HepG2 (cell line): ENCODE data around the gene ITLN1. TPM values are rescaled to one million over a fixed set of nuclear protein-coding genes. Genes with fewer than 3 reads are reported as not detected.

Source experiments
- ATAC-seq: fragments of 200-7000 bp; cut with Tn5 transposase; 3 replicates; pipeline ENCODE4 v1.9.1; 2020; ENCODE audit warnings: mild to moderate bottlenecking, moderate library complexity
- BruUV-seq: library from RNA; stranded (reverse); fragments of 400-500 nt; replicated peaks from 2 replicates; lab custom pipeline; 2021; lab: Mats Ljungman, UMichigan
- CTCF ChIA-PET: fragments of 300-600 bp; formaldehyde crosslinking; extraction: SDS; loops from one replicate; lab custom pipeline; 2021; ENCODE audit warnings: low total read pairs, inconsistent platforms, low intra/inter-chr PET ratio; lab: Yijun Ruan, JAX
- POLR2A ChIA-PET: fragments of 350-600 bp; sonication (Branson Sonifier 250); formaldehyde crosslinking; loops from one replicate; lab custom pipeline; 2020; ENCODE audit warnings: antibody characterized with exemption, inconsistent platforms; lab: Yijun Ruan, JAX
- DNase-seq: peaks from one replicate; pipeline ENCODE4 v3.0.0-alpha.2; 2015; ENCODE audit warnings: low spot score
- FAIRE-seq: peaks from 3 replicates; lab custom pipeline; 2011; peaks lifted over from hg19 to GRCh38; lab: Jason Lieb, UNC
- H2AFZ ChIP-seq: one replicate; pipeline ENCODE4 v1.6.1; 2011; ENCODE audit warnings: low read length, inconsistent platforms
- H3K27ac ChIP-seq: fragments of 300-600 bp; 3 replicates; pipeline ENCODE4 v1.8.0; 2011; ENCODE audit warnings: mixed run types, mild to moderate bottlenecking, mixed read lengths, low read length, inconsistent platforms; ENCODE audit not compliant: insufficient read depth; ENCODE audit errors: extremely low read length
- H3K27me3 ChIP-seq, 2 experiments: fragments of 200-600 bp in 1 of 2; 2 replicates in 1 of 2; 3 replicates in 1 of 2; pipeline versions ENCODE4 v1.6.0 to v1.8.0; 2011; ENCODE audit warnings: low read length in 2 of 2, mild to moderate bottlenecking in 2 of 2, moderate library complexity in 2 of 2, inconsistent platforms in 1 of 2; ENCODE audit not compliant: insufficient read depth in 2 of 2, control insufficient read depth in 1 of 2
- H3K36me3 ChIP-seq, 2 experiments: fragments of 200-600 bp in 1 of 2; replicated peaks in 1 of 2; 2 replicates in 1 of 2; 3 replicates in 1 of 2; pipeline versions ENCODE4 v1.5.1 to v1.8.0; 2011; ENCODE audit warnings: low read length in 2 of 2, inconsistent platforms in 1 of 2; ENCODE audit not compliant: insufficient read depth in 2 of 2, control insufficient read depth in 1 of 2
- H3K4me1 ChIP-seq: 2 replicates; pipeline ENCODE4 v1.5.1; 2012; ENCODE audit warnings: low read length, inconsistent platforms; ENCODE audit not compliant: insufficient read depth
- H3K4me2 ChIP-seq: 2 replicates; pipeline ENCODE4 v1.6.0; 2011; ENCODE audit warnings: low read depth, low read length, inconsistent platforms
- H3K4me3 ChIP-seq, 3 experiments: fragments of 200-600 bp in 1 of 3; sonication (generic), shearing (Covaris generic) in 1 of 3; replicated peaks in 1 of 3; 2 replicates each; pipeline ENCODE4 v1.5.1; 2011 to 2016; ENCODE audit warnings: low read length in 3 of 3, inconsistent platforms in 2 of 3, low read depth in 2 of 3, mild to moderate bottlenecking in 2 of 3, control low read depth in 1 of 3, mixed read lengths in 1 of 3; ENCODE audit not compliant: insufficient read depth in 1 of 3
- H3K79me2 ChIP-seq: one replicate; pipeline ENCODE4 v1.6.1; 2011; ENCODE audit warnings: low read length, inconsistent platforms; ENCODE audit not compliant: insufficient read depth
- H3K9ac ChIP-seq: 2 replicates; pipeline ENCODE4 v1.6.0; 2011; ENCODE audit warnings: mild to moderate bottlenecking, low read depth, low read length, inconsistent platforms; ENCODE audit not compliant: insufficient read depth
- H3K9me3 ChIP-seq: 2 replicates; pipeline ENCODE4 v1.5.1; 2012; ENCODE audit warnings: mild to moderate bottlenecking, low read length
- H4K20me1 ChIP-seq: 2 replicates; pipeline ENCODE4 v1.6.0; 2011; ENCODE audit warnings: inconsistent platforms, mild to moderate bottlenecking, low read length, moderate library complexity; ENCODE audit not compliant: insufficient read depth
- AHDC1 ChIP-seq: sonication (generic); formaldehyde crosslinking; IDR thresholded peaks from 2 replicates; pipeline ENCODE4 v1.5.1; 2020; ENCODE audit warnings: mild to moderate bottlenecking, missing genetic modification reagents, borderline replicate concordance
- ARID4A ChIP-seq: sonication (generic); formaldehyde crosslinking; IDR thresholded peaks from 2 replicates; pipeline ENCODE4 v1.5.0; 2020; ENCODE audit warnings: mild to moderate bottlenecking, missing genetic modification reagents, borderline replicate concordance
- GABPB1 ChIP-seq: IDR thresholded peaks from 2 replicates; pipeline ENCODE4 v1.6.1; 2016; ENCODE audit warnings: mild to moderate bottlenecking, missing genetic modification reagents, moderate library complexity, missing compliant biosample characterization
- HDAC1 ChIP-seq: sonication (generic); formaldehyde crosslinking; IDR thresholded peaks from 2 replicates; pipeline ENCODE4 v1.5.1; 2020; ENCODE audit warnings: mild to moderate bottlenecking, missing genetic modification reagents
- KDM6A ChIP-seq: IDR thresholded peaks from 2 replicates; pipeline ENCODE4 v1.6.1; 2016; ENCODE audit warnings: low read depth
- MAFK ChIP-seq, 2 experiments: IDR thresholded peaks in 1 of 2; conservative IDR thresholded peaks in 1 of 2; 2 replicates each; pipeline ENCODE4 v1.6.1; 2011; ENCODE audit warnings: improper control_type of control experiment in 2 of 2, low read length in 2 of 2
- SIN3B ChIP-seq: fragments of 150-350 bp; IDR thresholded peaks from 2 replicates; pipeline ENCODE4 v1.6.1; 2014; ENCODE audit warnings: low read length
- SKI ChIP-seq: fragments of 450-650 bp; IDR thresholded peaks from one replicate; pipeline ENCODE4 v1.6.1; 2018; ENCODE audit warnings: mild to moderate bottlenecking; ENCODE audit not compliant: partially characterized antibody
- TARDBP ChIP-seq: sonication (generic); formaldehyde crosslinking; IDR thresholded peaks from 2 replicates; pipeline ENCODE4 v1.8.0; 2022; ENCODE audit warnings: mild to moderate bottlenecking, missing genetic modification reagents
- ZNF333 ChIP-seq: sonication (generic); formaldehyde crosslinking; IDR thresholded peaks from 2 replicates; pipeline ENCODE4 v1.4.0; 2020; ENCODE audit warnings: mild to moderate bottlenecking, missing genetic modification reagents, borderline replicate concordance
- ZNF574 ChIP-seq: sonication (generic); formaldehyde crosslinking; IDR thresholded peaks from 2 replicates; pipeline ENCODE4 v1.4.0; 2020; ENCODE audit warnings: missing genetic modification reagents
- WGBS: methylation state at CpG from one replicate; pipeline ENCODE4 v1.1.6; 2017; ENCODE audit warnings: low lambda C conversion rate; 5-methylcytosine and 5-hydroxymethylcytosine counted together
- in situ Hi-C: cut with HindIII; loops from 2 replicates; pipeline ENCODE4 v1.10.0; 2017; ENCODE audit warnings: low pct_unique_long_range_greater_than_20kb; ENCODE audit not compliant: extremely low pct_ligation_motif_present
- intact Hi-C: fragments of 100-400 bp; cut with micrococcal nuclease; formaldehyde crosslinking; loops from one replicate; pipeline ENCODE4 v1.10.0; 2022; ENCODE audit not compliant: unreplicated experiment
- polyA plus RNA-seq, 8 experiments: library from polyadenylated mRNA; depleted of rRNA in 3 of 8; stranded (reverse) in 7 of 8; unstranded in 1 of 8; fragments of >200 nt; fragmentation: Illumina TruSeq in 4 of 8; extraction: Trizol in 4 of 8; gene quantifications; 2 replicates each; pipeline versions ENCODE4 v1.2.1 to v1.2.3, GENCODE V29; 2011 to 2016; ENCODE audit warnings: low read depth in 4 of 8, missing spikeins in 1 of 8, mixed read lengths in 1 of 8; ENCODE audit not compliant: insufficient read depth in 1 of 8
- total RNA-seq, 5 experiments: library from RNA; depleted of rRNA; stranded (reverse); fragments of >200 nt; fragmentation: Illumina TruSeq; extraction: Trizol; gene quantifications; 2 replicates each; pipeline ENCODE4 v1.2.3, GENCODE V29; 2016; ENCODE audit warnings: low read depth in 1 of 5

ITLN1 gene
- total and polyA plus RNA-seq, 2 of the 13 experiments (the other 11 are each of a cell fraction or from before 2014, with no cell fraction given): not detected

- BruUV-seq: no TSS peak
- POLR2A ChIA-PET: no interaction called here
- no peak for DNase-seq
Measured at GRCh38 chr1:160836981-160837557, 47.9 kb downstream of the ITLN1 start.

More at GRCh38 chr1:160836981-160837557, 47.9 kb downstream of the ITLN1 start:
- Histone ChIP-seq H3K79me2 (no peaks in the 10 kb centered on the region), H3K27ac (no peak overlapping the region), H2AFZ (no peak overlapping the region), H3K4me1 (no peaks in the 10 kb centered on the region), H3K27me3 (no peaks in the 10 kb centered on the region; a peak in 1 of 5 replicates), H3K9me3 (no peaks in the 10 kb centered on the region), H3K4me2 (no peak overlapping the region), H3K36me3 (no peaks in the 10 kb centered on the region), H4K20me1 (no peaks in the 10 kb centered on the region), H3K4me3 (no peak overlapping the region), H3K9ac (no peak overlapping the region)
- 11% methylated on average over 4 of the region's 4 CpGs for WGBS
- CTCF ChIA-PET: no interaction called here
- in situ Hi-C loops: loop anchor here (5.0 to 10.0 kb wide), 2 partner anchors 48 to 115 kb away; partner anchors contain the start of genes ITLN1 and ITLN2
- intact Hi-C loops: no loop called here
- no peak for TF ChIP-seq ZNF333
- TF ChIP-seq GABPB1 (CRISPR knock-in tag): no peak
- TF ChIP-seq ARID4A: no peak
- TF ChIP-seq SIN3B: no peak
- no peak for TF ChIP-seq AHDC1 (CRISPR knock-in tag)
- TF ChIP-seq ZNF574 (CRISPR knock-in tag): no peak
- TF ChIP-seq HDAC1 (CRISPR knock-in tag): no peak
- no peak for TF ChIP-seq MAFK (conservative IDR thresholded peaks at IDR 0.05 in 1 of 2, IDR thresholded peaks at IDR 0.05 in 1 of 2; ENCODE audit: low read length in 2 of 2)
- no peak for TF ChIP-seq TARDBP (CRISPR knock-in tag)
- TF ChIP-seq KDM6A: no peak
- no peak for TF ChIP-seq SKI
- FAIRE-seq: no peak
- no peak for ATAC-seq
